Mononuclear cell (primary cell): ENCODE measurements around the gene LIPH. TPM values are rescaled to one million over a fixed set of nuclear protein-coding genes. Genes with fewer than 3 reads are reported as not detected.
"Not testable (repeated sequence)": the region's sequence is repeated elsewhere in the genome, so short reads cannot be mapped to it uniquely, and the experiment has no call there.

Source experiments
- H3K27me3 ChIP-seq: 2 replicates; pipeline ENCODE4 v1.6.0; 2011; ENCODE audit warnings: low read length, control low read depth; ENCODE audit not compliant: insufficient read depth
- H3K4me1 ChIP-seq: 2 replicates; pipeline ENCODE4 v1.5.1; 2011; ENCODE audit warnings: mild to moderate bottlenecking, low read length, control low read depth; ENCODE audit not compliant: insufficient read depth
- H3K4me3 ChIP-seq: 2 replicates; pipeline ENCODE4 v1.5.1; 2011; ENCODE audit warnings: mild to moderate bottlenecking, low read length, moderate library complexity
- H3K9me3 ChIP-seq: 2 replicates; pipeline ENCODE4 v1.5.1; 2011; ENCODE audit warnings: low read depth, mild to moderate bottlenecking, control low read depth, low read length
- total RNA-seq: library from RNA; depleted of rRNA; stranded (reverse); fragments of >200 nt; gene quantifications from one replicate; pipeline ENCODE4 v1.2.3, GENCODE V29; 2012

The LIPH gene
- total RNA-seq, 1 donor = 0.84 TPM

DNA sequence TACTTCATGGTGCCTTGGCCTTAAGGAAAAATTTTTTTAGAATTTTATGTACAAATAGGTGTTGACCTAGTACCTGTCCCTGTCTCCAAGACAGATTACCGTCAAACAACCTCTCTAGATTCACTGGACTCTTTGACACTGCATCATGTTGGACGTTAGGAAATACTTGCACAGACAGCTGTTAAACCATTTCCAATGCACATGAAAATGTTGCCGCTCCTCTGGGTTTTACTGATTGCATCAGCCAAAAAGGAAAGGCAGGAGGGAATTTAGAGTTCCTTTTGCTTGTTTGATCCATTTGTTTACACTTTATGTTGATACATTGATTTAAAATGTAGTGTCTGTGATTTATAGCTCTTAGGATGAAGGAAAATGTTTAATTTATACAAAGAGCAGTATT, 68.1 kb downstream of the LIPH start:
- no peaks in the 10 kb centered on the region for H3K9me3 ChIP-seq
- H3K4me1 ChIP-seq = no peaks in the 10 kb centered on the region
- no peaks in the 10 kb centered on the region for H3K27me3 ChIP-seq
- no peak overlapping the region for H3K4me3 ChIP-seq

DNA sequence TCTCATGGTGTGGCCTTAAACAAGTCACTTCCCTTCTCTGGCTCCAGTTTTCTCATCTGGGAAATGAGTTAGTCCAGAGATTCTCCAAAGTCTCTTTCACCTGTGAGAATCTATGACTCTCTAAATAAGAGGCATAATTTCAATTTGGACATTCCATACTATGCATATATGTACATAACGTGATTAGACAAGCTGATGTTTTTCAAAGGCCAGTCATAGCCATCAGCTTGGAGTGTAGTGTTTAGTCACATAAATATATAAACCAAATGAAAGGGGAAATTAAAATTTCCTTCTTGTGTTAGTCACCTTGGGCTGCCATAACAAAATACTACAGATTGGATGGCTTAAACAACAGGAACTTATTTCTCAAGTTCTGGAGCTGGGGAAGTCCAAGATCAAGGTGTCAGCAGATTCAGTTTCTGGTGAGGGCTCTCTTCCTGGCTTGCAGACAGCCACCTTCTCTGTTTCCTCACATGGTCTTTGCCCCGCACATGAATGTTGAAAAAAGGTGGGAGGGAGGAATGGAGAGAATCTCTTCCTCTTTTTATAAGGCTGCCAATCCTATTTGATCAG, 72.9 kb downstream of the LIPH start:
- no peak overlapping the region for H3K4me3 ChIP-seq
- H3K27me3 ChIP-seq = no peaks in the 10 kb centered on the region
- no peaks in the 10 kb centered on the region for H3K9me3 ChIP-seq

DNA sequence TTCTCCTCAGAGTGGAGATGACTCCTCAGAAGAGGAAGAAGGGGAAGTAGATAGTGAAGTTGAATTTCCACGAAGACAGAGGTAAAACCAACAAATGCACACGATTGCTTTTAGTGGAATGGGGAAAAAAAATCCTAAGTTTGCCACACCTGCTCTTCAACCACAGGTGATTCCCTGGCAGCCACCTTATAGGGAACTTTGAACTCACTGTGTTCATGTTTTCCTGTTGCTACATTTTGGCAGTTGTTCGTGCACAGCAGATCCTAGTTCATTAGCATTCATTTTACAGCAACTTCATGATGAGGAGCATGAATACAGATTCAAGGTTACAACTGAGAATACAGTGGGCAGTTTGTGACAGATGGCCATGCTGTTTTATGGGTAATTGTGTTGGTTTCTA, 75.1 kb downstream of the LIPH start:
- H3K27me3 ChIP-seq = no peaks in the 10 kb centered on the region
- H3K9me3 ChIP-seq = no peaks in the 10 kb centered on the region
- no peak overlapping the region for H3K4me3 ChIP-seq
- H3K4me1 ChIP-seq = no peaks in the 10 kb centered on the region

More for the DNA sequence above, 72.9 kb downstream of the LIPH start:
- H3K4me1 ChIP-seq = no peaks in the 10 kb centered on the region

DNA sequence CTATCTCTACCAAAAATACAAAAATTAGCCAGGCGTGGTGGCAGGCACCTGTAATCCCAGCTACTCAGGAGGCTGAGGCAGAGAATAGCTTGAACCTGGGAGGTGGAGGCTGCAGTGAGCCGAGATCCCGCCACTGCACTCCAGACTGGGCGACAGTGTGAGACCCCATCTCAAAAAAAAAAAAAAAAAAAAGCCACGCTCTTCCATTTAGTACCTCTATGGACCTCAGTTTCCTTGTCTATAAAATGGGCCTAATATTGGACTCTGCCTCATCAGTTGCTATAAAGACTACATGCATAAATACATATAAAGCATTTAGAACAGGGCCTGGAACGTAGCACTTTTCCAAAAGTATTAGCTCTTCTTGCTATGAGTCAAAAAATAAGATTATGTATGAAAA, 77.5 kb downstream of the LIPH start:
- not testable (repeated sequence) for H3K27me3 ChIP-seq, H3K4me3 ChIP-seq, H3K9me3 ChIP-seq, H3K4me1 ChIP-seq

DNA sequence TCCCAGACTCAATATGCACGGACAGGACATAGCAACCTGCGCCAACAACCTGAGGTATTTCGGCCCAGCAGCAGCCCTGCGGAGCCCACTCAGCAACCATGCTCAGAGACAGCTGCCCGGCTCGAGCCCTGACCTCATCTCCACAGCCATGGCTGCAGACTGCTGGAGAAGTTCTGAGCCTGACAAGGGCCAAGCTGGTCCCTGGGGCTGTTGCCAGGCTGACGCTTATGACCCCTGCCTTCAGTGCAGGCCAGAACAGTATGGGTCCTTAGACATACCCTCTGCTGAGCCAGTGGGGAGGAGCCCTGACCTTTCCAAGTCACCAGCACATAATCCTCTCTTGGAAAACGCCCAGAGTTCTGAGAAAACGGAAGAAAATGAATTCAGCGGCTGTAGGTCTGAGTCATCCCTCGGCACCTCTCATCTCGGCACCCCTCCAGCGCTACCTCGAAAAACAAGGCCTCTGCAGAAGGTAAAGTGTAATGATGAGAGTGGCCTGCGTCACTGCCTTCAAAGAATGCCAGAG, 79.0 kb downstream of the LIPH start:
- Histone ChIP-seq H3K4me3 (no peak overlapping the region), H3K27me3 (no peaks in the 10 kb centered on the region), H3K9me3 (no peaks in the 10 kb centered on the region), H3K4me1 (no peaks in the 10 kb centered on the region)

DNA sequence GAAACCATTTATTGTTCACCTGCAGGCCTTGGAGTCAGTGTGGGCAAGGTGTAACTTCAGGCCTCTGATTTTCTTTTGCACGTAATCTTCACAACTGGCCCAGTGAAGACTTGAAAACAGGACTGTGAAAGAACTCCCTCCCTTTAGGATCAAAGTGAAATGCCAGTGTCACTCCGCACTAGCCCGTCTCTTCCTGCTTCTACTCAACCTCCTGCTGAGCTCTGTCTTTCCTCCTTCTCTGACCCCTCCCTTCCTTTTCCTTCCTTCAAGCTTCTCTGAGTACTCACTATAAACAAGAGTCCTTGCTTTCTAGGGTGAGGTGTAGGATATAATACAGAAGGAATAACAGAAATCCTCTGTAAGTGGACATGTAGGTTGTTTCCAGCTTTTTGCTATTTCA, 82.1 kb downstream of the LIPH start:
- no peak overlapping the region for H3K4me3 ChIP-seq
- H3K9me3 ChIP-seq = no peaks in the 10 kb centered on the region
- H3K4me1 ChIP-seq = no peaks in the 10 kb centered on the region
- no peaks in the 10 kb centered on the region for H3K27me3 ChIP-seq

DNA sequence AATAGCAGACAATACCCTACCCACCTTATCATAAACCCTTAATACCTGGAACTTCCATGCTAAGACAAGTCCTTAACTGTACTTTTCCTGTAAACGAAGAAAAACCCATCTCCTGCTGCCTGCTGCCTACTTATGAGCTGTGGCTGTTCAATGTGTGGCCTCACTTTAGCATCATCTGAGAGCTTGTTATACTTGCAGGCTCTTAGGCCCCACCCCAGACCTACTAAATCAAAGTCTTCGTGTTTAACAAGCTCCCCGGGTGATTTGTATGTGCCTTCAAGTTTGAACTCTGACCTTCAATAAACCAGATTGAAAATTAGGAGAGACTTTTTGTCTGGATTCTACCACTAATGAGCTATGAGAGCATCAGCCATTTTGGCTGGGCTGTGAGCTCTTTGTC, 82.8 kb downstream of the LIPH start:
- H3K4me3 ChIP-seq = no peak overlapping the region
- H3K27me3 ChIP-seq = no peaks in the 10 kb centered on the region
- H3K9me3 ChIP-seq = no peaks in the 10 kb centered on the region
- no peaks in the 10 kb centered on the region for H3K4me1 ChIP-seq

DNA sequence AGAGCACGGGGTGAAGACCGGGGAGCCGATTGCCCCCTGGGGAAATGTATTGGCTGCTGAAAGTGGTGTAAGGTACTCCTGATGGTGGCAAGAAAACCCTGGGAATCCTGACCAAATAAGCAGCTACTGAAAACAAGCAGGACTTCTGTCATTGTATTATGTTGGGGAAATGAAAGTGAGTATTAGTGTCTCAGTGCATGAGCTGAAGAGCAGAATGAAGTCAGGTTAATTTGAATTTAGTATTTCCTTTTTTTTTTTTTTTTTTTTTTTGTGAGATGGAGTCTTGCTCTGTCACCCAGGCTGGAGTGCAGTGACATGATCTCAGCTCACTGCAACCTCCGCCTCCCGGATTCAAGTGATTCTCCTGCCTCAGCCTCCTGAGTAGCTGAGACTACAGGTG, 86.3 kb downstream of the LIPH start:
- not testable (repeated sequence) for H3K27me3 ChIP-seq, H3K9me3 ChIP-seq, H3K4me1 ChIP-seq, H3K4me3 ChIP-seq

DNA sequence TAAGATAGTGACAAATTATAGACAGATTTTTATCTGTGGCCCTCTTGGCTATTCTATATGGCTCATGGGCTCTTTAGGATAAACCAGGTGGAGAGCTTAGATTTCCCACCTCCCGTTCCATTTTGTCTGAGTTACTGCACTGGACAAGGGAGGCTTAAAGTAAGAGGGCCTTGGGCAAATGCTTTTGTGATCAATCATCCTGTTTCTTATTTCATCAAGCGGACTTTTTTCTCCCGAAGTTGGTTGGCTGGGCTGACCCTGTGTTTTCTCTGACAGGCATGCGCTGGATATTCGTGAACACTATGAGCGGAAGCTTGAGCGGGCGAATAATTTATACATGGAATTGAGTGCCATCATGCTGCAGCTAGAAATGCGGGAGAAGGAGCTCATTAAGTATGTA, 86.9 kb downstream of the LIPH start:
- Histone ChIP-seq H3K9me3 (no peaks in the 10 kb centered on the region), H3K27me3 (no peaks in the 10 kb centered on the region), H3K4me1 (no peaks in the 10 kb centered on the region), H3K4me3 (no peak overlapping the region)

DNA sequence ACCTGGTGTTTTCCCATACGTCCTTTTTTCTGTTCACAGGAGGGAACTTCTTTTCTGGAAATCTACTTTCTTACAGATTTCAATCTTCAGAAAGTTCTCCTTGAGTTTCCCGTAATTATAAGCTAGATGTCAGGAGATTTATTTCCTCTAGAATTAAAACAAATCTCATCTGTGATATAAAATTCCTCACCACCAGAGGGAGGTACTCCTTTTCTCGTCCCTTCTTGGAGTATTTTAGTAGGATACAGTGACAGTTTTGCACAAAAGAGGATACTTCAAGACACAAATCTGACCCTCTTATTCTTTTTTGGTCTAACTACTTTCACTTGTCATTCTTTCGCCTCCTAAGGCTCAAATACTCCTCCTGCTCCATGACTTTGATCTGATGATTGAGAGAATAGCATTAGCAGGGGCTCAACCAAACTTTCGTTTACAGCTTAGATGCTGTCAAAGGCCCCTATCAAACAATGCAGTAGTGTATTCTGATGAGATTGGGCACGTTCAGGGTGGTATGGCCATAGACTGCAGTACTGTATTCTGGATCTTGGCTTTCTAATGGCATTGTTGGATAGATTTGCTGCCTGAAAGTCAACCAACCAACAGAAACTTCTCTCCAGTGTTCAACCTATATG, 91.6 kb downstream of the LIPH start:
- Histone ChIP-seq H3K4me3 (no peak overlapping the region), H3K27me3 (no peaks in the 10 kb centered on the region), H3K4me1 (no peaks in the 10 kb centered on the region)

DNA sequence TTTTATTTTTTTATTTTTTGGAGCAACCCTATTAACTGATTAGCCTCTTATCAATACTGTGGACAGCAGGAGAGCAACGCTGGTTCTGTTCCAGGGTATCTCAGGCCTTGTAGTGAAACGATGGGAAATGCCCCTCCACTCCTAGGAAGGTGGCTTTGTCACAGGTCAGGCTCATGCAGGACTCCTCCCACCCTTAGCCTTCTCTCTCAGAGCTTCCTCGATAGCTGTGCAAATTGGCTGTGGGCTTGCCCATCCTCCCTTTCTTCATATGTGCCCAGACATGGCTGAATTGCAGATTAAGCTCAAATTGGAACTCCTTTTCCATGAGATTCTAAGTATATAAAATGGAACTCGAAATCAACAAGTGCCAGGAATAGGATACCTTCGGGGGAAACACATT, 92.1 kb downstream of the LIPH start:
- no peaks in the 10 kb centered on the region for H3K4me1 ChIP-seq
- no peak overlapping the region for H3K4me3 ChIP-seq
- no peaks in the 10 kb centered on the region for H3K27me3 ChIP-seq
- H3K9me3 ChIP-seq = no peaks in the 10 kb centered on the region

More for the DNA sequence above, 91.6 kb downstream of the LIPH start:
- H3K9me3 ChIP-seq = no peaks in the 10 kb centered on the region

DNA sequence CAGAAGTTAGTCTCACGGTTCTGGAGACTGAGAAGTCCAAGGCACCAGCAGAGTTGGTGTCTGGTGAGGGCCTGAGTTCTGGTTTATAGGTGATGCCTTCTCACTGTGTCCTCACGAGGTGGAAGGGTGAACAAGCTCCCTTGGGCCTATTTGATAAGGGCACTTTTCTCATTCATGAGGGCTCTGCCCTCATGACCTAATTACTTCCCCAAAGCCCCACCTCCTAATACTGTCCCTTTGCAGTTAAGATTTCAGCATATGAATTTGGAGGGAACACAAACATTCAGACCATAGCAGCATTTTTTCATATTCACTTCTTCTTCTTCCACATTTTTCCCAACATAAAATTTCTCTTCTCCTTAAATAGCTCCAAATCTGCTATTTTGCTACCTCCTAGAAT, 95.0 kb downstream of the LIPH start:
- H3K4me3 ChIP-seq = no peak overlapping the region
- no peaks in the 10 kb centered on the region for H3K4me1 ChIP-seq
- H3K9me3 ChIP-seq = no peaks in the 10 kb centered on the region
- H3K27me3 ChIP-seq = no peaks in the 10 kb centered on the region

Other genes starting within 250 kb of the LIPH start
- gene MAP3K13, start 189.5 kb downstream of the LIPH start, total RNA-seq = 4.9 TPM
- 16.8 TPM for gene TMEM41A, start 53.6 kb downstream of the LIPH start, total RNA-seq
- 48.4 TPM for gene SENP2, start 33.7 kb upstream of the LIPH start, total RNA-seq